GM18502 (cell line): Measurements from ENCODE around the gene SYNPO2L.

Experiments
- ATAC-seq: cut with Tn5 transposase; IDR thresholded peaks from one replicate; pipeline ENCODE4 v1.9.1; 2021; ENCODE audit warnings: mild to moderate bottlenecking; ENCODE audit not compliant: unreplicated experiment, poor library complexity

Gene SYNPO2L

GRCh38 chr10:73649876-73650536 is 5.8 kb downstream of the SYNPO2L start:
- no peak for ATAC-seq

GRCh38 chr10:73648975-73649829 is 6.6 kb downstream of the SYNPO2L start:
- ATAC-seq, result no peak

- ATAC-seq, result no peak
Observed at GRCh38 chr10:73647875-73648651, 7.8 kb downstream of the SYNPO2L start.

- ATAC-seq, result no peak
Observed at GRCh38 chr10:73647211-73647874, 8.5 kb downstream of the SYNPO2L start.

GRCh38 chr10:73646598-73647041 is 9.2 kb downstream of the SYNPO2L start:
- ATAC-seq, result no peak

GRCh38 chr10:73645251-73645650 is 10.6 kb downstream of the SYNPO2L start:
- ATAC-seq, result no peak

- ATAC-seq, result no peak
Observed at GRCh38 chr10:73644767-73645166, 11.1 kb downstream of the SYNPO2L start.

- no peak for ATAC-seq
Observed at GRCh38 chr10:73644015-73644743, 11.7 kb downstream of the SYNPO2L start.

- no peak for ATAC-seq
Observed at GRCh38 chr10:73643362-73643761, 12.5 kb downstream of the SYNPO2L start.

- ATAC-seq, result no peak
Observed at GRCh38 chr10:73641328-73642060, 14.3 kb downstream of the SYNPO2L start, which contains the start of gene MYOZ1. MYOZ1 (minus strand) TSS chr10:73641474; CDS start chr10:73640017, 1,457 bp downstream.

- ATAC-seq, result no peak
Observed at GRCh38 chr10:73639286-73639685, 16.5 kb downstream of the SYNPO2L start.

GRCh38 chr10:73635781-73636180 is 20.0 kb downstream of the SYNPO2L start:
- ATAC-seq, result no peak

GRCh38 chr10:73634421-73634820 is 21.4 kb downstream of the SYNPO2L start:
- no peak for ATAC-seq

- ATAC-seq, result no peak
Observed at GRCh38 chr10:73629165-73629564, 26.7 kb downstream of the SYNPO2L start.

- no peak for ATAC-seq
Observed at GRCh38 chr10:73628405-73628804, 27.4 kb downstream of the SYNPO2L start.

- ATAC-seq, result no peak
Observed at GRCh38 chr10:73627300-73627699, 28.5 kb downstream of the SYNPO2L start.

- peak; percentile 96 for ATAC-seq
Observed at GRCh38 chr10:73625884-73626752, 29.7 kb downstream of the SYNPO2L start.
